ENCODE results near the gene IFT122. TPM values are rescaled to one million over a fixed set of nuclear protein-coding genes. Genes with fewer than 3 reads are reported as not detected.

IFT122 gene
- total and polyA plus RNA-seq, 2 of the 4 experiments (the other 2 are of a cell fraction): 16.8 to 28.0 TPM

DNA sequence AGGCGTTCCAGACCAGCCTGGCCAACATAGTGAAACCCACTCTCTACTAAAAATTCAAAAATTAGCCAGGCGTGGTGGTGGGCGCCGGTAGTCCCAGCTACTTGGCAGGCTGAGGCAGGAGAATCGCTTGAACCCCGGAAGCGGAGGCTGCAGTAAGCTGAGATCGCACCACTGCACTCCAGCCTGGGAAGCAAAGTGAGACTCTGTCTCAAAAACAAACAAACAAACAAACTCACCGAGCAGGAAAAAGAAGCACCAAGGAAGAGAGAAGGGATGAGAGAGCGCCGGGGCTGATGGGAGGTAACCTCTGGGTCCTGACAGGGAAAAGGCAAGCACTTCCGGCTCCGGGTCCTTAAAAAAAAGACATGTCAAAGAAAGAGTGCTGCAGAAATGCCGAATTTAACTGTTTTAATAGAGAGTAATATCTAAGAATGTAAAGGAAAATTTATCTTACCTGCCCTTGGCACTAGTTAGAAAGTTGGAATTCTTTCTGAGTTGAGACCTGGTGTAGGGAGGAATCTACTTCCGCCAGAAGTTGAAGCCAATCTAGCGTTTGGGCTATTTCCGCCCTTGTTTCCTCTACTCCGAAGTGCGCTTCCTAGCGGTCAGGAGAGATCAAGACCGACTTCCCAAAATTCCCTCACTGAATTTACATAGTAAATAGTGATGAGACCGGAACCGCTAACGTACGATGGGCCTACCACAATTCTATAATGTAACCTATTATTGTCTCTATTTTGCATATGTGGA, 40.7 kb upstream of the IFT122 start:
- peak overlapping the region; percentile 66 for H4K5ac ChIP-seq (ENCODE audit: low read depth, low read length)
- H4K20me1 ChIP-seq (ENCODE audit: insufficient read depth, low read length): peaks cover 32% of the 10 kb centered on the region
- H4K8ac ChIP-seq (ENCODE audit: low read depth in 2 of 2, low read length in 2 of 2): peak overlapping the region; percentile 34 to 92
- peaks cover 1% of the 10 kb centered on the region; the same call in 1 of the 2 replicates for H3K4me1 ChIP-seq (ENCODE audit: control insufficient read depth, insufficient read depth, low read length)
- H4K91ac ChIP-seq (ENCODE audit: insufficient read depth, low read depth, low read length): peak overlapping the region; percentile 40
- no peak overlapping the region; the same call in 2 of the 3 replicates for H2BK15ac ChIP-seq (ENCODE audit: low read depth, low read length)
- CTCF ChIA-PET: interaction anchor here (0.8 to 1.2 kb wide), 3 partner anchors 13 to 91 kb away, joined by 3 read pairs; no protein-coding TSS in a partner anchor
- no peaks in the 10 kb centered on the region for H3K27me3 ChIP-seq (ENCODE audit: control insufficient read depth, insufficient read depth, low read length)
- peak overlapping the region; percentile 84 for H3K14ac ChIP-seq (replicated peaks; ENCODE audit: low read depth, low read length)
- peak overlapping the region; percentile 89 for H3K27ac ChIP-seq (ENCODE audit: insufficient read depth, low read length)
- in situ Hi-C loops (cut with MboI; ENCODE audit: low sequenced_read_pairs) (loop anchor here (25.0 kb wide), 1 partner anchor 213 kb away; the partner anchor contains the start of gene PLXND1), intact Hi-C loops (cut with micrococcal nuclease) (no loop called here), dilution Hi-C loops (cut with HindIII; ENCODE audit: low sequenced_read_pairs, unreplicated experiment) (no loop called here)
- ATAC-seq (ENCODE audit: low read depth): peak; percentile 94
- peak overlapping the region; percentile 83 for H3K4ac ChIP-seq (ENCODE audit: low read depth, low read length)
- 0% methylated on average over 3 of the region's 25 CpGs; no CpG with 5 or more reads in 1 of the 2 experiments for WGBS, 2 experiments (ENCODE audit: extremely low coverage in 2 of 2, insufficient read length in 1 of 2)
- H3K79me1 ChIP-seq (ENCODE audit: low read depth in 1 of 2, low read length in 2 of 2): peaks cover 10 to 46% of the 10 kb centered on the region in 2 experiments; a peak in 3 of 4 replicates
- peak overlapping the region; percentile 51 for H3K18ac ChIP-seq (ENCODE audit: low read depth, low read length)
- peak overlapping the region; percentile 89; the same call in 1 of the 2 replicates for H2AK5ac ChIP-seq (ENCODE audit: low read depth, low read length)
- H3K23ac ChIP-seq (ENCODE audit: low read depth, low read length): peak overlapping the region; percentile 57; the same call in 1 of the 2 replicates
- peaks cover 4% of the 10 kb centered on the region; the same call in 1 of the 2 replicates for H3K9me1 ChIP-seq (ENCODE audit: insufficient read depth, low read length)
- BruUV-seq (replicated peaks): no TSS peak
- H3K36me3 ChIP-seq (ENCODE audit: control insufficient read depth, insufficient read depth, low read length): peaks cover 2% of the 10 kb centered on the region; the same call in 1 of the 2 replicates
- H2BK5ac ChIP-seq (ENCODE audit: low read depth, low read length, poor library complexity, severe bottlenecking): peak overlapping the region; percentile 96
- peak; percentile 97 for DNase-seq
- H3K56ac ChIP-seq (ENCODE audit: extremely low read depth, insufficient read depth, low read length): peak overlapping the region; percentile 86
- peak overlapping the region; percentile 94 for H3K9ac ChIP-seq (ENCODE audit: low read depth, low read length)
- H3K4me2 ChIP-seq (ENCODE audit: low read depth, low read length): peak overlapping the region; percentile 86; the same call in 1 of the 2 replicates
- H3K9me3 ChIP-seq (ENCODE audit: control insufficient read depth, insufficient read depth, low read length): no peaks in the 10 kb centered on the region
- no peak overlapping the region for H2AK9ac ChIP-seq (replicated peaks; ENCODE audit: low read depth, low read length, poor library complexity)
- H2BK20ac ChIP-seq (ENCODE audit: low read depth, low read length): peak overlapping the region; percentile 58
- POLR2A ChIA-PET (ENCODE audit: unreplicated experiment): interaction anchor here (0.6 to 0.7 kb wide), 2 partner anchors 26 to 252 kb away, joined by 3 to 9 read pairs; no protein-coding TSS in a partner anchor
- H3K4me3 ChIP-seq (ENCODE audit: insufficient read depth, low read depth, low read length): peak overlapping the region; percentile 80
- H2BK120ac ChIP-seq (ENCODE audit: low read depth, low read length): peak overlapping the region; percentile 93
- H2AFZ ChIP-seq (replicated peaks; ENCODE audit: low read length, poor library complexity): peak overlapping the region; percentile 74
- no peak for TF ChIP-seq CEBPB (IDR thresholded peaks at IDR 0.05; ENCODE audit: low read depth, low read length)
- TF ChIP-seq MAFK (IDR thresholded peaks at IDR 0.05; ENCODE audit: low read depth, low read length): no peak
- no peak; the same call in none of the 2 replicates for TF ChIP-seq POLR2A (IDR thresholded peaks at IDR 0.05; ENCODE audit: low read depth, low read length)
- no peak for TF ChIP-seq CHD1 (IDR thresholded peaks at IDR 0.05; ENCODE audit: low read depth, low read length)
- TF ChIP-seq, protein P1, sequence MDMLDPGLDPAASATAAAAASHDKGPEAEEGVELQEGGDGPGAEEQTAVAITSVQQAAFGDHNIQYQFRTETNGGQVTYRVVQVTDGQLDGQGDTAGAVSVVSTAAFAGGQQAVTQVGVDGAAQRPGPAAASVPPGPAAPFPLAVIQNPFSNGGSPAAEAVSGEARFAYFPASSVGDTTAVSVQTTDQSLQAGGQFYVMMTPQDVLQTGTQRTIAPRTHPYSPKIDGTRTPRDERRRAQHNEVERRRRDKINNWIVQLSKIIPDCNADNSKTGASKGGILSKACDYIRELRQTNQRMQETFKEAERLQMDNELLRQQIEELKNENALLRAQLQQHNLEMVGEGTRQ (IDR thresholded peaks at IDR 0.05; ENCODE audit: low read depth, low read length): no peak
- peak; percentile 50 for TF ChIP-seq SMC3 (IDR thresholded peaks at IDR 0.05; ENCODE audit: low read depth, low read length)
- TF ChIP-seq RFX5 (IDR thresholded peaks at IDR 0.05; ENCODE audit: low read depth, low read length): no peak
- TF ChIP-seq CTCF (conservative IDR thresholded peaks at IDR 0.05; ENCODE audit: low read depth, low read length): peak; percentile 81
- TF ChIP-seq RAD21 (IDR thresholded peaks at IDR 0.05; ENCODE audit: low read length): peak; percentile 31
- TF ChIP-seq MXI1 (IDR thresholded peaks at IDR 0.05; ENCODE audit: borderline replicate concordance, low read depth, low read length): peak; percentile 10; the same call in 1 of the 2 replicates
- 0 out of 2 replicates have a peak, but pooled peaks have one; percentile 15 for TF ChIP-seq MAZ (IDR thresholded peaks at IDR 0.05; ENCODE audit: borderline replicate concordance, low read depth, low read length)
- TF ChIP-seq FOS (IDR thresholded peaks at IDR 0.05; ENCODE audit: low read depth, low read length): no peak
- no peak for TF ChIP-seq BHLHE40 (IDR thresholded peaks at IDR 0.05; ENCODE audit: low read depth, low read length)

All from IMR-90 (cell line).